Prostate gland (tissue), 2 donors: ENCODE data around the gene EPS8L1. TPM values are rescaled to one million over a fixed set of nuclear protein-coding genes. Genes with fewer than 3 reads are reported as not detected.

Experiments used
- DNase-seq: peaks from one replicate; pipeline ENCODE4 v3.0.0-alpha.2; 2019; ENCODE audit warnings: low spot score
- H3K27ac ChIP-seq, 2 donors: fragments of 200-600 bp; sonication (generic); 2 replicates each; pipeline ENCODE4 v1.5.1; 2017 to 2019
- H3K27me3 ChIP-seq: fragments of 200-600 bp; sonication (generic); replicated peaks from 2 replicates; pipeline ENCODE4 v1.5.1; 2019; ENCODE audit not compliant: insufficient read depth
- H3K36me3 ChIP-seq, 2 donors: fragments of 200-600 bp; sonication (generic); 1 replicate in 1 of 2; 2 replicates in 1 of 2; pipeline versions ENCODE4 v1.5.1 to v1.8.1; 2017 to 2019
- H3K4me1 ChIP-seq: fragments of 200-600 bp; sonication (generic); replicated peaks from 2 replicates; pipeline ENCODE4 v1.5.1; 2019
- H3K4me3 ChIP-seq, 2 donors: fragments of 200-600 bp; sonication (generic); 2 replicates each; pipeline ENCODE4 v1.5.1; 2017 to 2019
- H3K9me3 ChIP-seq: fragments of 200-600 bp; sonication (generic); 2 replicates; pipeline ENCODE4 v1.5.1; 2017
- CTCF ChIP-seq, 4 experiments: fragments of 200-600 bp in 2 of 4; fragments of 450-650 bp in 2 of 4; sonication (generic) in 2 of 4; IDR thresholded peaks; 1 replicate in 3 of 4; 2 replicates in 1 of 4; pipeline ENCODE4 v1.5.1; 2016 to 2019; ENCODE audit warnings: antibody characterized with exemption in 4 of 4, mild to moderate bottlenecking in 2 of 4, moderate library complexity in 2 of 4
- POLR2A ChIP-seq: fragments of 450-650 bp; IDR thresholded peaks from one replicate; pipeline ENCODE4 v1.6.1; 2016; ENCODE audit warnings: antibody characterized with exemption, mild to moderate bottlenecking
- POLR2AphosphoS5 ChIP-seq: sonication (generic); formaldehyde crosslinking; IDR thresholded peaks from one replicate; pipeline ENCODE4 v1.6.1; 2017; ENCODE audit warnings: antibody characterized with exemption
- WGBS: methylation state at CpG from one replicate; pipeline ENCODE4 v1.1.5; 2018; 5-methylcytosine and 5-hydroxymethylcytosine counted together
- intact Hi-C: fragments of 100-400 bp; cut with DNase I; formaldehyde crosslinking; loops from one replicate; pipeline ENCODE4 v1.14.2; 2022
- total RNA-seq, 2 donors: library from RNA; depleted of rRNA; stranded (reverse); fragments of >200 nt; gene quantifications; one replicate each; pipeline ENCODE4 v1.1.0, GENCODE V29; 2016

EPS8L1 gene
- total RNA-seq, 2 donors from 2014 or later = 36.8 to 62.8 TPM

DNA sequence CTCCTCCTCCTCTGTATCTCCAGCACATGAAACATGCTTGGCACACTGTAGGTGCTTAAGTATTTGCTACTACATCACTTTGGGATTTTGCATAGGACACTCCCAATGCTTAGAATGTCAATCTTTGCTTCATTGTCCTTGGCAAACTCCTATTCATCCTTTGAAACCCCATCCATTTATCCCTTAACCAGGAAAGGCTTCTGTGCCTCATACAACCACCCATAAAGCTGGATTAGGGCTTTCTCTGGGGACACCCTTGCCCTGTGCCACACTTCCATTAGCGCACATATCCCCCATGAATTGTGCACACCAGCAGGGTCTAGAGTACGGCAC, 5.8 kb upstream of the EPS8L1 start:
- Histone ChIP-seq H3K36me3 (no peaks in the 10 kb centered on the region), H3K27me3 (no peaks in the 10 kb centered on the region), H3K27ac (peak overlapping the region; percentile 86 to 90), H3K9me3 (no peaks in the 10 kb centered on the region), H3K4me1 (no peaks in the 10 kb centered on the region), H3K4me3 (peak overlapping the region in 1 of 2 donors; percentile 22)
- intact Hi-C loops = no loop called here
- 96% methylated on average over 2 of the region's 2 CpGs for WGBS
- no peak for TF ChIP-seq CTCF (IDR thresholded peaks at IDR 0.05)
- no peak for TF ChIP-seq POLR2A
- no peak for TF ChIP-seq POLR2AphosphoS5
- no peak for DNase-seq

DNA sequence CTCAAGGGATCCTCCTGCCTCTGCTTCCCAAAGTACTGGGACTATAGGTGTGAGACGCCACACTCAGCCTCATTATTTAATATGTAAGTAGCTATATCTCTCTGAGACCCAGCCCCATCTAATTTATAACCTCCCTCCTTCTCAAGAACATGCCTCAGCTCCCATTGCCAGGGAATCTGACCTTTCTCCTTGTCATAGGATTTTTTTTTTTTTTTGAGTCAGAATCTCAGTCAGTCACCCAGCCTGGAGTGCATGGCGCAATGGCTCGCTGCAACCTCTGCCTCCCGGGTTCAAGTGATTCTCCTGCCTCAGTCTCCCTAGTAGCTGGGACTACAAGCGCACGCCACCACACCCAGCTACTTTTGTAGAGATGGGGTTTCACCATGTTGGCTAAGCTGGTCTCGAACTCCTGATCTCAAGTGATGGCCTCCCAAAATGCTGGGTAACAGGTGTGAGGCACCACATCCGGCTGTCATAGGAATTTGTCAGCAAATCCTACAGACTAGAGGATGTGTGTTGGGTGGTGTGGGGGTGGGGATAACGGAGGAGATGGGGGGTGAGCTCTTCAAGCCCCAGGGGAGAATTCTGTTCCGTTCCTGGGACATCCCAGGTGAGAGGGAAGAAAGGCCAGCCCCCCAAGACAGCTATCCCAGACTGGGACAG, 5.1 kb upstream of the EPS8L1 start:
- Histone ChIP-seq H3K4me1 (no peaks in the 10 kb centered on the region), H3K4me3 (no peak overlapping the region), H3K9me3 (no peaks in the 10 kb centered on the region), H3K27ac (no peak overlapping the region), H3K36me3 (no peaks in the 10 kb centered on the region), H3K27me3 (no peaks in the 10 kb centered on the region)
- intact Hi-C loops = no loop called here
- WGBS = 78% methylated on average over 10 of the region's 10 CpGs
- no peak for DNase-seq
- TF ChIP-seq POLR2AphosphoS5 (no peak), CTCF (IDR thresholded peaks at IDR 0.05) (no peak), POLR2A (no peak)

DNA sequence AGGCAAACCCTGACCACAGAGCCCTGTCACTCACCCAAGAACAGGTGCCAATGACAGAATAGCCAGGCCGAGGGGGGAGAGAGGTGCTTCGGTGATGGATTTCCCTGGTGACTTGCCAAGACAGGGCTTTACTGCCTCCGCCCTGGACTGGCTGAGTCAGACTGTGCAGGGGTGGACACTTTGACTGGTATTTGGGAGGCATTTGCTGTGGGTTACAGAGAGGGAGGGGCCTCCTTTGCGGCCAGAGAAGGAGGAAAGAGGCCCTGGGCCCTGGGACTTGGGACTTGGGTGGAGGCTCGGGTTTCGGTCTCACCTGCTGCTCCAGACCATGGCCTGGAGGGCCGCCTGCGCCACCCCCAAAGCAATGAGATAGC, 4.6 kb upstream of the EPS8L1 start:
- DNase-seq = peak; percentile 36
- no peaks in the 10 kb centered on the region for H3K9me3 ChIP-seq
- H3K27ac ChIP-seq = no peak overlapping the region
- no peak for TF ChIP-seq CTCF (IDR thresholded peaks at IDR 0.05)
- peak; percentile 33 for TF ChIP-seq POLR2A
- peak; percentile 34 for TF ChIP-seq POLR2AphosphoS5
- H3K4me1 ChIP-seq = no peaks in the 10 kb centered on the region
- intact Hi-C loops = no loop called here
- H3K27me3 ChIP-seq = no peaks in the 10 kb centered on the region
- no peaks in the 10 kb centered on the region for H3K36me3 ChIP-seq
- H3K4me3 ChIP-seq = no peak overlapping the region
- WGBS = 45% methylated on average over 4 of the region's 8 CpGs

DNA sequence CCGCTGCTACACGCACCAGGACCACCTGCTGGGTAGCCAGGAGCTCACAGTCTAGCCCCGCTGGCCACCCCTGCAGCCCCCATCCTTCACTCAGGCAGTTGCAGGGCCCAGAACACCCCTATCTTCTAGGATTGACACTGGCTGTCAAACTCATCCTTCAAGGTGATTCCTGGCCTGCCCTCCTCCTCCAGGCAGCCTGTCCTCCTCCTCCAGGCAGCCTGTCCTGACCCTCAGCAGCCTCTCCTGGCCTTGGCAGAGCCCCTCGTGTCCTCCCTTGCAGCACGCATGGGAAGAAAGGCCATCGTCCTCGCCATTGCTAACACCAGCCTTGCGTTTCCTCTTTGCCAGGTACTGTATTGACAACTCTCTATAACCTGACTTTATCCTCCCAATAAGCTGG, 3.8 kb upstream of the EPS8L1 start:
- no peak for DNase-seq
- Histone ChIP-seq H3K9me3 (no peaks in the 10 kb centered on the region), H3K4me3 (no peak overlapping the region), H3K27ac (no peak overlapping the region), H3K36me3 (no peaks in the 10 kb centered on the region), H3K4me1 (no peaks in the 10 kb centered on the region), H3K27me3 (no peaks in the 10 kb centered on the region)
- intact Hi-C loops = no loop called here
- TF ChIP-seq POLR2AphosphoS5 = no peak
- no peak for TF ChIP-seq POLR2A
- TF ChIP-seq CTCF (IDR thresholded peaks at IDR 0.05) = no peak
- 72% methylated on average over 8 of the region's 8 CpGs for WGBS

- Histone ChIP-seq H3K27me3 (no peaks in the 10 kb centered on the region), H3K4me1 (no peaks in the 10 kb centered on the region), H3K9me3 (no peaks in the 10 kb centered on the region), H3K36me3 (no peaks in the 10 kb centered on the region), H3K27ac (peak overlapping the region in 1 of 2 donors; percentile 45), H3K4me3 (peak overlapping the region; percentile 18 to 30)
- WGBS = 54% methylated on average over 3 of the region's 12 CpGs
- intact Hi-C loops = no loop called here
- no peak for TF ChIP-seq POLR2AphosphoS5
- DNase-seq = no peak
These were observed 652 bp downstream of the EPS8L1 start for GRCh38 chr19:55076321-55076720.
